Kidney (tissue), 14 donors: Measurements from ENCODE around the gene VPS72. TPM values are rescaled to one million over a fixed set of nuclear protein-coding genes. Genes with fewer than 3 reads are reported as not detected.
"Not testable (repeated sequence)": the region's sequence is repeated elsewhere in the genome, so short reads cannot be mapped to it uniquely, and the experiment has no call there.

Source experiments
- DNase-seq, 5 donors: peaks; one replicate each; pipeline ENCODE4 v3.0.0-alpha.2; 2013 to 2020
- FAIRE-seq: peaks from 2 replicates; lab custom pipeline; 2012; peaks lifted over from hg19 to GRCh38; lab: Jason Lieb, UNC
- H3K27ac ChIP-seq, 2 donors: one replicate each; pipeline ENCODE4 v1.7.0; 2013; ENCODE audit warnings: low read depth in 2 of 2, low read length in 2 of 2, inconsistent platforms in 1 of 2
- H3K27me3 ChIP-seq: one replicate; pipeline ENCODE4 v1.7.1; 2013; ENCODE audit warnings: low read length, inconsistent platforms; ENCODE audit not compliant: control insufficient read depth, insufficient read depth
- H3K36me3 ChIP-seq, 3 donors: one replicate each; pipeline versions ENCODE4 v1.7.0 to v1.7.1; 2013; ENCODE audit warnings: low read length in 3 of 3, control low read depth in 1 of 3, inconsistent platforms in 1 of 3; ENCODE audit not compliant: insufficient read depth in 3 of 3, control insufficient read depth in 2 of 3
- H3K4me1 ChIP-seq, 3 donors: one replicate each; pipeline versions ENCODE4 v1.7.0 to v1.7.1; 2013; ENCODE audit warnings: low read length in 3 of 3, inconsistent platforms in 1 of 3, low read depth in 1 of 3; ENCODE audit not compliant: control insufficient read depth in 2 of 3, insufficient read depth in 2 of 3
- H3K4me3 ChIP-seq, 3 donors: one replicate each; pipeline versions ENCODE4 v1.7.0 to v1.8.1; 2013; ENCODE audit warnings: low read length in 3 of 3, control low read depth in 1 of 3, inconsistent platforms in 1 of 3
- H3K9ac ChIP-seq, 3 donors: one replicate each; pipeline versions ENCODE4 v1.7.0 to v1.7.1; 2013; ENCODE audit warnings: low read length in 3 of 3, control low read depth in 1 of 3, inconsistent platforms in 1 of 3
- H3K9me3 ChIP-seq, 3 donors: one replicate each; pipeline versions ENCODE4 v1.7.0 to v1.7.1; 2013; ENCODE audit warnings: low read length in 3 of 3, control low read depth in 1 of 3, inconsistent platforms in 1 of 3; ENCODE audit not compliant: control insufficient read depth in 2 of 3, insufficient read depth in 1 of 3
- CTCF ChIP-seq: IDR thresholded peaks from 3 replicates; pipeline ENCODE4 v1.5.1; 2012; ENCODE audit warnings: mild to moderate bottlenecking, moderate library complexity, borderline replicate concordance; ENCODE audit not compliant: insufficient read depth; ENCODE audit errors: extremely low read depth
- intact Hi-C: fragments of 100-400 bp; cut with DNase I; formaldehyde crosslinking; loops from one replicate; pipeline ENCODE4 v1.11.1; 2022
- polyA plus RNA-seq: library from polyadenylated mRNA; stranded (reverse); fragments of 350-450 nt; fragmentation: Illumina TruSeq; extraction: RNeasy Lipid Tissue Mini Kit (QIAGEN cat#74804); gene quantifications from one replicate; pipeline ENCODE4 v1.2.3, GENCODE V29; 2014; ENCODE audit warnings: low read depth, low replicate concordance; ENCODE audit not compliant: insufficient read depth
- total RNA-seq: library from RNA; stranded (reverse); fragmentation: NEBNext Ultra II Directional; extraction: Animal tissue kit (Norgen Biotek cat#: 25700); gene quantifications from one replicate; pipeline ENCODE4 v1.2.1, GENCODE V29; 2021
- donor health status: control.
- donor health status: control.
- donor health status: control.
- donor health status: control.
- donor health status: control.
- donor health status: DM: yes; HTN: yes; CAD: no.
- donor health status: Normal renal cell carcinoma (clear cell type).

The VPS72 gene
- total and polyA plus RNA-seq, 2 donors from 2014 or later: 38.2 to 52.6 TPM

DNA sequence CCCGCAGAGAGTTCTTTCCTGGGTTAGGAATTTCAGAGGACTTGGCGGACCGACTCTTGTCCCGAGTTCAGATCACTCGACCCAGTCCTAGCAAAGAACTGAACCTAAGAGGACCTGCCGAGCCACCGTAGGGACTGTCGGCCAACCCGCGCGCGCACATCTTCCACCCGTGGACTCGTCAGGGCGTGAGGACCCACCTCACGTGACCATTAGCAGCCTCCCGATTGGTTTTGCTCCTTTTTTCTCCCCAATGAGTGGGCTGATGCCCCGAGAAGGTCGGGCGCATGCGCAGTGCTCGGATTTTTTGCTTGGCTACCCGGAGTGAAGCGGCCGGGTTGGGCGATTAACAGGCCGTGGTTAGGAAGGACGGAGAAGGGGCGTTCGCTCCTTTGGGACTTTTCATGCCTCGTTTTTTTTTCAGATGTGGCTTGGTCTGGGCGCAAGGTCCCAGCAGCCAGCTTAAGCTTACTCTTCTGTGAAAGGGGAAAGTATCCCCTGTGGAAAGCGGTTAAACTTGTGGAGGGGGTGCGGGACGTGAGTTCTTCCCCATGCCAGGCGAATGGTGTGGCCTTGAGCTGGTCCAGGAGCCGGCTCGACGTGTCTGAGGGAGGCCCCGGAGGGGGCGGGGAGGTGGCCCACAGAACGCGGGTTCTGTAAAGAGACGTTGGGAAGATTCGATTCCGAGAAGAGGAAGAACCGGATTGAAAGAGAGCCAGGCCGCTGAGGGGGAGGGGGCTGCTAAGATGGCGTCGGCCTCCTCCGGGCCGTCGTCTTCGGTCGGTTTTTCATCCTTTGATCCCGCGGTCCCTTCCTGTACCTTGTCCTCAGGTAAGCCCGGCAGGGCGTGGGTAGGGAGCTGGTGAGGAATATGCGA is 8.5 kb upstream of the VPS72 start, which contains the start of gene PIP5K1A:
Gene PIP5K1A, plus strand, starts transcription at position 299 of the 874 bp plus-strand sequence. Its CDS starts 445 bp downstream, at position 744.
- peak within 1 kb of the TSS; percentile 93 to 98 (median 98) for H3K4me3 ChIP-seq
- H3K36me3 ChIP-seq: peaks cover 0 to 7% (median 3%) of the 10 kb centered on the region in 3 donors
- H3K9me3 ChIP-seq: no peaks in the 10 kb centered on the region
- FAIRE-seq (peak; percentile 53), DNase-seq (peak; percentile 98 to 100 (median 99))
- TF ChIP-seq CTCF: no peak
- H3K4me1 ChIP-seq: peaks cover 0 to 12% (median 6%) of the 10 kb centered on the region in 3 donors
- peak within 1 kb of the TSS; percentile 92 to 96 for H3K27ac ChIP-seq
- intact Hi-C loops: no loop called here
- H3K27me3 ChIP-seq: no peaks in the 10 kb centered on the region
- peak within 1 kb of the TSS; percentile 97 to 98 (median 97) for H3K9ac ChIP-seq

DNA sequence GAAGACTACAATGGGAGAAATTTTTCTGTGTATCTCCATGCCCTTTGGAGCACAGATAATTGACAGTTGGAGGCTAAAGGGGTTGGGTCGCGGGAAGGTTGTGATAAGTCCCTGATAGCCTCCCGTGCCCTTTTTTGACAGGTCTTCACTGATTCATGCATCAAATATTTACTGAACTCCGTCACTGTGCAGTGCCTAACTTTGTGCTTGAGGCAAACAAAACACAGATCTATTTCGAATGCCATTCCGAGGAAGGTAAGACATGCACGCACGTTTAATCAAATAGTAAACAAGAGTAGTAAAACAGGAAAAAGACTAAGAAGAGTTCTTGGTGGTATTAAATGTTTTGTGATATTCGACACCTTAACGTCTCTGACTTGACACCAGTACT is 7.9 kb upstream of the VPS72 start:
- Histone ChIP-seq H3K4me1 (peaks cover 0 to 12% (median 6%) of the 10 kb centered on the region in 3 donors), H3K27me3 (no peaks in the 10 kb centered on the region), H3K36me3 (peaks cover 0 to 3% (median under 1%) of the 10 kb centered on the region in 3 donors), H3K27ac (peak overlapping the region; percentile 92 to 96), H3K9me3 (no peaks in the 10 kb centered on the region), H3K4me3 (peak overlapping the region; percentile 93 to 98 (median 98)), H3K9ac (peak overlapping the region; percentile 55 to 98 (median 97))
- DNase-seq: no peak
- TF ChIP-seq CTCF: no peak
- intact Hi-C loops: no loop called here
- no peak for FAIRE-seq

DNA sequence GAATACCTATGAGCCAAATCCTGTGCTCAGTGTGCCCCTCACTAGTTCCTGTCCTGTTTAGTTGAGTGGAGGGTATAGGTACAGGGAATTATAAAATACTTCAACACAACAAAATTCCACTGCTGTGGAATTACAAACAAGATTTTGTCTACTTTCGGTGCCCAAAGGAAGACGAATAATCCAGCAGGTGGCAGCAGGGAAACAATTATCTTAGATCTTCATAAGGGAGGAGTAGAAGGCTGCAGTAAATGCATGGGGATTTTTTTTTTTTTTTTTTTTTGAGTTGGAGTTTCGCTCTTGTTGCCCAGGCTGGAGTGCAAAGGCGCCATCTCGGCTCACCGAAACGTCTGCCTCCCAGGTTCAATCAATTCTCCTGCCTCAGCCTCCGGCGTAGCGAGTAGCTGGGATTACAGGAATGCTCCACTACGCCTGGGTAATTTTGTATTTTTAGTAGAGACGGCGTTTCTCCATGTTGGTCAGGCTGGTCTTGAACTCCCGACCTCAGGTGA is 6.3 kb upstream of the VPS72 start:
- peak overlapping the region; percentile 23 to 60 for H3K27ac ChIP-seq

DNA sequence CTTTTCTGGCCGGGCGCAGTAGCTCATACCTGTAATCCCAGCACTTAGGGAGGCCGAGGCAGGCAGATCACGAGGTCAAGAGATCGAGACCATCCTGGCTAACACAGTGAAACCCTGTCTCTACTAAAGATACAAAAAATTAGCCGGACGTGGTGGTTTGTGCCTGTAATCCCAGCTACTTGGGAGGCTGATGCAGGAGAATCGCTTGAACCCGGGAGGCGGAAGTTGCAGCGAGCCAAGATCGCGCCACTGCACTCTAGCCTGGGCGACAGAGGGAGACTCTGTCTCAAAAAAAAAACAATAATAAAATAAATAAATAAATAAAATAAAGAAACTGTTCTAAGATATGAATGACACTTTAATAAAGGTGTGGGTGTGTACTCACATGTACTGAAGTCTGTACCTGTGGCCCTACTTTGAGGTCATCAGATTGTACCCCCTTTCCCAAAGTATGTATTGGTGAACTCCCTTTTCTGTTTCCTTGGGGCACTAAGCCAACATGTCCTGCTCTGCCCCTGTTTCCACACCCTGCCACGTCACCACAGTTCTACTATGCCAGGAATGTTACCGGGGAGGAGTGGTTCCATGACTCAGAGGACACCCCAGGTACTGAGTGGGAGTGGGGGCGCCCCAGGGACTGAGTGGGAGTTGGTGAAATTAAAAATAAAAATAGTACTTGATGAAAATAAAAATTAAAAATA is 5.0 kb upstream of the VPS72 start:
- H3K9me3 ChIP-seq, H3K36me3 ChIP-seq, H3K27ac ChIP-seq, FAIRE-seq, H3K27me3 ChIP-seq, H3K4me3 ChIP-seq, intact Hi-C loops, H3K9ac ChIP-seq: not testable (repeated sequence)
- DNase-seq: peak in 3 of 5 donors; percentile 22 to 87 (median 45)
- peaks cover 0 to 15% (median 6%) of the 10 kb centered on the region in 3 donors for H3K4me1 ChIP-seq

More for the DNA sequence above, 6.3 kb upstream of the VPS72 start:
- peak; percentile 8 for FAIRE-seq
- peak; percentile 59 to 95 (median 63) for DNase-seq
- H3K9ac ChIP-seq: peak overlapping the region in 2 of 3 donors; percentile 10 to 22
- no peaks in the 10 kb centered on the region for H3K36me3 ChIP-seq
- peak; percentile 63 for TF ChIP-seq CTCF
- no peaks in the 10 kb centered on the region for H3K9me3 ChIP-seq
- no peaks in the 10 kb centered on the region for H3K27me3 ChIP-seq
- intact Hi-C loops: no loop called here
- H3K4me3 ChIP-seq: peak overlapping the region; percentile 16 to 44 (median 23)
- peaks cover 0 to 12% (median 6%) of the 10 kb centered on the region in 3 donors for H3K4me1 ChIP-seq
